ENCODE data around the gene NUDT12. TPM values are rescaled to one million over a fixed set of nuclear protein-coding genes. Genes with fewer than 3 reads are reported as not detected.

Gene NUDT12
- total RNA-seq, 1 experiment from 2014 or later = 11.5 TPM

GRCh38 chr5:103503066-103503465, 59.5 kb downstream of the NUDT12 start:
- POLR2A ChIA-PET = no interaction called here
- DNase-seq (ENCODE audit: unreplicated experiment) = no peak
- H3K36me3 Mint-ChIP-seq (ENCODE audit: insufficient read depth, unreplicated experiment) = no peaks in the 10 kb centered on the region

GRCh38 chr5:103502662-103503061, 59.9 kb downstream of the NUDT12 start:
- TF ChIP-seq CTCF (IDR thresholded peaks at IDR 0.05; ENCODE audit: unreplicated experiment) = no peak
- DNase-seq (ENCODE audit: unreplicated experiment) = no peak
- CTCF ChIA-PET = no interaction called here
- POLR2A ChIA-PET = no interaction called here
- no peaks in the 10 kb centered on the region for H3K27me3 Mint-ChIP-seq (ENCODE audit: insufficient read depth, unreplicated experiment)
- no peak overlapping the region for H3K4me3 Mint-ChIP-seq (ENCODE audit: unreplicated experiment)
- intact Hi-C loops (cut with micrococcal nuclease) = no loop called here
- BruUV-seq (replicated peaks) = no TSS peak
- no peak overlapping the region for H3K27ac Mint-ChIP-seq (ENCODE audit: low read depth, unreplicated experiment)
- H3K36me3 Mint-ChIP-seq (ENCODE audit: insufficient read depth, unreplicated experiment) = no peaks in the 10 kb centered on the region
- peaks cover 21% of the 10 kb centered on the region for H3K4me1 Mint-ChIP-seq (ENCODE audit: insufficient read depth, unreplicated experiment)
- no peaks in the 10 kb centered on the region for H3K9me3 Mint-ChIP-seq (ENCODE audit: unreplicated experiment)

More at GRCh38 chr5:103503066-103503465, 59.5 kb downstream of the NUDT12 start:
- CTCF ChIA-PET = no interaction called here
- TF ChIP-seq CTCF (IDR thresholded peaks at IDR 0.05; ENCODE audit: unreplicated experiment) = no peak
- BruUV-seq (replicated peaks) = no TSS peak
- no peaks in the 10 kb centered on the region for H3K9me3 Mint-ChIP-seq (ENCODE audit: unreplicated experiment)
- no peak overlapping the region for H3K4me3 Mint-ChIP-seq (ENCODE audit: unreplicated experiment)
- H3K4me1 Mint-ChIP-seq (ENCODE audit: insufficient read depth, unreplicated experiment) = peaks cover 20% of the 10 kb centered on the region
- H3K27me3 Mint-ChIP-seq (ENCODE audit: insufficient read depth, unreplicated experiment) = no peaks in the 10 kb centered on the region
- peak overlapping the region; percentile 44 for H3K27ac Mint-ChIP-seq (ENCODE audit: low read depth, unreplicated experiment)
- intact Hi-C loops (cut with micrococcal nuclease) = no loop called here

Data from MCF 10A (cell line).